Gastroesophageal sphincter (tissue), 3 donors: ENCODE measurements around the gene GAPVD1.

ENCODE experiments used
- CTCF ChIP-seq, 4 experiments: fragments of 200-600 bp in 2 of 4; fragments of 450-650 bp in 2 of 4; sonication (generic) in 1 of 4; IDR thresholded peaks; one replicate each; pipeline ENCODE4 v1.5.1; 2017 to 2019; ENCODE audit warnings: antibody characterized with exemption in 4 of 4, mild to moderate bottlenecking in 2 of 4, moderate library complexity in 2 of 4
- POLR2A ChIP-seq, 2 donors: fragments of 450-650 bp; IDR thresholded peaks; one replicate each; pipeline ENCODE4 v1.6.1; 2017; ENCODE audit warnings: antibody characterized with exemption in 2 of 2, mild to moderate bottlenecking in 2 of 2, moderate library complexity in 1 of 2

GRCh38 chr9:125379208-125379607, 117.6 kb downstream of the GAPVD1 start:
- TF ChIP-seq CTCF (IDR thresholded peaks at IDR 0.05) (no peak), POLR2A (IDR thresholded peaks at IDR 0.05) (no peak)
